Stimulated activated CD4-positive, alpha-beta T cell treated with anti-CD3 and anti-CD28 coated beads, Interleukin-1b, Interleukin-23, amount 100 ng/mL, for 1 hour (primary cell): Measurements from ENCODE around the gene KAZN.

Experiments
- DNase-seq, 2 donors: peaks; one replicate each; pipeline ENCODE4 v3.0.0-alpha.2; 2020; ENCODE audit warnings: low read depth in 2 of 2

Gene KAZN

DNA sequence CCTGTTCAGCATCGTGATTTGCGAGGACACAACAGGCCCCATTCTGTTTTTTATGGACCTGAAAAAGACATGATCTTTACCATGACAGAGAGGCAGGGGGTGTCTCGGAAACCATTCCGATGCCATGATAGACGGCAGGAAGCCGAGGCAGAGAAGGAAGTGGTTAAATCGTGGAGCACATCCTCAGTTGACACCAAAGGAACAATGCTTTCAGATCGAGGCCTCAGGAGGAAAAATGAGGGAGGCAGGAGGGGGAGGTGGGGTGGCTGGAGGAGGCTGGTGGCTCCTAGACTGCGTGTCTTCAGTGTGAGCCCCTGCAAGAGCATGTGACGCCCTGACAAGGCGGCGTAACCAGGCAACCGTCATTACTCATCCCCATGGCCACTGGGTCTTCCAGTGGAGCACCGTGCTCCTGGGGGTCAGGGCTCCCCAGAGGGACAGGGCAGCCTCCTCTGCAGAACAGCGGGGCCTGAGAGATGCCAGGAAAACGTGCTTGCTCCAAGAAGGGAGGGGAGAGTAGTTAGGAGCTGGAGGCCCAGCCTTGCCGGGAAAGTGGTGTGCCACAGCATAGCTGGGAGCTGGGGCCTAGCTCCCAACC is 382.2 kb downstream of the KAZN start:
- DNase-seq, result no peak

DNA sequence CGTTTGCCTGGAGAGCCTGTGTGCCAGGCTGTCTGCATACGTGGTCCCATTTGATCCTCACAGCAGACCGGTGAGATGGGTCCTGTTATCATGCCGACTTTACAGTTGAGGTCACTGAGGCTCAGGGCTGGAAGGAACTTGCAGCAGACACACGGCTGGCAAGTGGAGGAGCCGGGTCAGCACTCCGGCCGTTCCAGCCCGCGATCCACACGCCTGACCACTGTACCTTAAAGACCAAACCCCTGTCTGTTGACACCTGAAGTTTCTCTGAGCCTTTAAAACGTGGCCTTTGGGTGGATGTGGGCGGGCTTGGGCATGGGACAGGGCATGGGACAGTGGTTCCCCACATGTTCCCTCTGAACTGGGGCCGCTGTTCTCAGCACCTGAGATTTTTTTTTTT is 383.5 kb downstream of the KAZN start:
- no peak for DNase-seq

DNA sequence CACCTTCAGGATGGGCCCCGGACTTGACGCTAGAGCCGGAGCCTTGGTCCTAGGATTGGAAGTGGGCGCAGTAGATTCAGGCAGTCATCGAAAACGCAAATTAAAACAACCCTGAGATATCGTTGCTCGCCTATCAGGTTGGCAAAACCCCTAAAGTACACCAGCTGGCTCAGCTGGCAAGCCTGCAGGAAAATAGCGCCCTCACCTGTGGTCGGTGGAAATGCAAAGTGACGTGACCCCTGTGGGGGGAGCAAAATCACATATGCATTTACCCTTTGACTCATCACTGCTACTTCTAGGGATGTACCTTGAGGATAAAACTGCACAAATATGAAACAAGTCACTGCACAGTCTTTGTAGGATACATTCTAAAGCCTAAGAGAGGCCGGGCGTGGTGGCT is 384.8 kb downstream of the KAZN start:
- no peak for DNase-seq

DNA sequence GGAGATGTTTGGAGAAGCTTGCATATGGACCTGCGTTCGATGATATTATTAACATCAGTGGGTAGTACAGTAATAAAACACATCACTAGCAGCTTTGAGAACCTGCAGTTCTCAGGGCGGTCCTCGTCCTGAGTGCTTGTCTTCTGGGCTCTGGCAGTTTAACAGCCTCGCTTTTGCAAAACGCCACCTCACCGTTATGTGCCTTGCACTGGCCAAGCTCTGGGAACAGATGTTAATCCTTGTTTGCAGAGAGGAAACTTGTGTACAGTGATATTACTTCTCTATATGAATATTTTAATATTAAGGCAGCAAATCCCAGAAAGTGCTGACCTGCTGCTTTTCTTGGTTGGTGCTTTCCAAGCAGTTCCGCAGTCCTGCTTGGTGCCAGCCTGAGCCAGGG is 387.7 kb downstream of the KAZN start:
- DNase-seq, result no peak

DNA sequence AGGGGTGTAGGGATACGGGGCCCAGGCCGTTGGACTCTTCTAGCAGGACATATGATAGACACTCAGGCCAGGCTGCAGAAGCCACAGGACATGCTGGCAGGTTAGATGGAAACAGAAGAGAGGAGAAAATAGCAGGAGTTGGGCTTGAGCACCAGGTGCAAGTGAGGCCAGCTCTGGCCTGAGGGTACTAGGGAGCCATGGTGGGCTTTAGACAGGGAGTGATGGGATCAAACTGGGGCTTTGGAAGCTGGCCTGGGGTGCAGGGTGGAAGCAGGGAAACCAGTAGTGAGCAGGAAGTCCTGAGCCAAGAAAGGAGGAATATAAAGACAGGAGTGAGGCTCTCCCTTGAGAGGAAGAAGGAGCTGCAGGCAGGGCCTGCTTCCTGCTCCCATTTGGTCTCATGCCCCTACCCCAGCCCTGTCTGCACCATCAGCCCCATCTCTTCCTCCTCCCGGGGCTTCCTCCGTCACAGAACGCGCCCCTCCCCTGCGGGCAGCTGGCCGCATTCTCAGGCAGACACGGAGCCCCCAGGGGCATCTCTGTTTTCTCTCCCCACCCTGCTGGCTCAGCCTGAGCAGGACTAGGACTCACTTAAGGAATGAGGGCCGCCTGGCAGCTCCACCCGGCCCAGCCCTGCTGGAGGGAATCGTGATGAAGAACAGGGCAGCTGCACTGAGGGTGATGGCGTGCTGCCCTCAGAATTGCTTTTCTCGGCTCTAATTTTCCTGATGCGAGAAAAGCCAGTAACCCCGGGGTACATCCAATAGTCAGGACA is 389.5 kb downstream of the KAZN start:
- no peak for DNase-seq

DNA sequence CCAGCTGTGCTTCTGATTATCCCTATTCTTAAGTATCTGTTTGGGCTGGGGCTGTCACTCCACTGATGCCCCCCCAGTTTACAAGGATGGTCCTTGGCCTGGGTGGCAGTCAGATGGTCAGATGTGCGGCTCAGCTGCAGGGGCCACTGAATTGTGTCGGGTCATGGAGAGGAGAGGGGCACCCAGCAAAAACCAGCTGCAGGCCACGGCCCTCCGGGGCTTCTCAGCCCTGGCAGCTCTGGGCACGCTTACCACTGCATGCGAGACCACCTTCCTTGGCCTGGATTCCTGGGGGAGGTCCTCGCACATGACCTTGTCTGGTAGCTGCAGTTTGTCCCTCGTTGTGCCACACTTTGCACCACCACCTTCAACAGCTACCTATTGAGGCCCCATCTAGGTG is 390.2 kb downstream of the KAZN start:
- no peak for DNase-seq

DNA sequence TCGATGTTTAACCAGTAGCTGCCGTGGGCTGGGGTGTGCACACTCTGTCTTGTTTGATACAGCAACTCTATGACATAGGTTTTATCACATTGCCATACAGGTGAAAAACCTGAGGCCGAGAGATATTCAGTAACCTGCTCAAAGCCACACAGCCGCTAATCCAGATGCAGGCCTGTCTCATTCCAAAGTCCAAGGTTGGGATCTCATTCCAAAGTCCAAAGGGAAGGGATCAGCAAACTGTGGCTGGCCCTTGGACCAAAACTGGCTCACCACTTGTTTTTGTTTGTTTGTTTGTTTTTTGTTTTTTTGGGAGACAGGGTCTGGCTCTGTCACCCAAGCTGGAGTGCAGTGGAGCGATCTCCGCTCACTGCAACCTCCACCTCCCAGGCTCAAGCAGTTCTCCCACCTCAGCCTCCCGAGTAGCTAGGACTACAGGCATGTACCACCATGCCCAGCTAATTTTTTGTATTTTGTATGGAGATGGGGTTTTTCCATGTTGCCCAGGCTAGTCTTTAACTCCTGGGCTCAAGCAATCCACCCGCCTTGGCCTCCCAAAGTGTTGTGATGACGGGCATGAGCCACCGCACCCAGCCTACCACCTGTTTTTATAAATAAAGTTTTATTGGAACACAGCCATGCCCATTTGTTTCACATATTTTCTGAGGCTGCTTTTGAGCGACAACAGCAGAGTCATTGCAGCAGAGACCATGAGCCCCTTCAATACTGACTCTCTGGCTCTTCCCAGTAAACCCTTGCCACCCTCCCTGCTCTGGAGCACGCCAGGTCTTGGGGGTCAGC is 391.6 kb downstream of the KAZN start:
- DNase-seq, result no peak

DNA sequence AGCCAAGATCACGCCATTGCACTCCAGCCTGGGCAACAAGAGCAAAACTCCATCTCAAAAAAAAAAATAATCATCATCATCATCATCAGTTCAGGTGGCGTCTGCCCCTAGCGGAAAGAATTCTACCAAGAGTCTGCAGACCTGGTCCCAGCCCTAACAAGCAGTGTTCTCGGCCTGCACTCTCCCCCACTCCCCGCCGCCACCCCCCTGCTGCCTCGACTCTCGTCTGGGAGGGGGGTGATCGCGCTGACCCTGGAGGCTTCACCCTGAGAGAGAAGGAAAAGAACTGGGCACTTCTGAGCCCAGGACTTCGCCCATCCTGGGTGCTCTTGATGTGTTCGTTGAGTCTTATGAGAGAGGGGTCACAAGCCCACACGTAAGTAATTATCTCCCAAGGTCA is 394.9 kb downstream of the KAZN start:
- no peak for DNase-seq

DNA sequence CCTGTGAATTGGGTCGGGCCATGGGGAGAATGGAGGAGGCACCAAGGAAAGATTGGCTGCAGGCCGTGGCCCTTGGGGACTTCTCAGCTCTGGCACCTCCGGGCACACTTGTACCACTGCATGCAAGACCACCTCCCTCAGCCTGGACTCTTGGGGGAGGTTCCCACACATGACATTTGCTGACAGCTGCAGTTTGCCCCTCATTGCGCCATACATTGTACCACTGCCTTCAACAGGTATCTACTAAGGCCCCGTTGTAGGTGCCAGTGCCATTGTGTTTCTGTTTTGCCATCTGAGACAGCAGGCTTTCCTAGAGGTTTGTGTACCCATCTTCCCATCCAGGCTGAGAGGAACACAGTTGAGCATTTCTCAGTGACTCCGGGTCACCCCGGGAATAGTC is 395.7 kb downstream of the KAZN start:
- no peak for DNase-seq

DNA sequence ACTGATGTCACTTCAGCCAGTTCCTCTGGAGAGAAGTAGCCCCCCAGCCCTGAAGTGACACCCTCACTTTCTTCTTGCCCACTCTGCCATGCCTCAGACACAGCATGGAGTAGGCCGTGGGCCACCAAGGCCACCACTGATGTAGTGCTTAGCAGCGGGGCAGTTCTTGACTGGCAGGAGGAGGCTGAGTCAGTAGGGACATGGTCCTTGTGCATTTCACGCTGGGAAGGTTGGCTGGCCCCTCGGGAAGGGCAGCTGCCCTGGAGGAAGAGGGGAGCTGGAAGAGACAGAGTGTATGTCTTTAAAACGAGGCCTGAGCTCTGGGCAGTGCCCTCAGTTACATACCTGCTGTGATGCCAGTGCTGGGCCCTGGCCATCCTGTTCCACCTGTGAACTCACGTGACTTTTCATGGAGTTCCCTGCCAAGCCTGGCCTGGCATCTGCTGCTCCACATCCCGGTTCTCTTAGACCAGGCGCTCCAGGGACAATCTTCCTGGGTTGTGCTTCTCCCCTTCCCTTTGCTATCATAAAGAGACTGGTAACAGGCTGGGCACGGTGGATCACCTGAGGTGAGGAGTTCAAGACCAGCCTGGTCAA is 396.5 kb downstream of the KAZN start:
- DNase-seq, result no peak

DNA sequence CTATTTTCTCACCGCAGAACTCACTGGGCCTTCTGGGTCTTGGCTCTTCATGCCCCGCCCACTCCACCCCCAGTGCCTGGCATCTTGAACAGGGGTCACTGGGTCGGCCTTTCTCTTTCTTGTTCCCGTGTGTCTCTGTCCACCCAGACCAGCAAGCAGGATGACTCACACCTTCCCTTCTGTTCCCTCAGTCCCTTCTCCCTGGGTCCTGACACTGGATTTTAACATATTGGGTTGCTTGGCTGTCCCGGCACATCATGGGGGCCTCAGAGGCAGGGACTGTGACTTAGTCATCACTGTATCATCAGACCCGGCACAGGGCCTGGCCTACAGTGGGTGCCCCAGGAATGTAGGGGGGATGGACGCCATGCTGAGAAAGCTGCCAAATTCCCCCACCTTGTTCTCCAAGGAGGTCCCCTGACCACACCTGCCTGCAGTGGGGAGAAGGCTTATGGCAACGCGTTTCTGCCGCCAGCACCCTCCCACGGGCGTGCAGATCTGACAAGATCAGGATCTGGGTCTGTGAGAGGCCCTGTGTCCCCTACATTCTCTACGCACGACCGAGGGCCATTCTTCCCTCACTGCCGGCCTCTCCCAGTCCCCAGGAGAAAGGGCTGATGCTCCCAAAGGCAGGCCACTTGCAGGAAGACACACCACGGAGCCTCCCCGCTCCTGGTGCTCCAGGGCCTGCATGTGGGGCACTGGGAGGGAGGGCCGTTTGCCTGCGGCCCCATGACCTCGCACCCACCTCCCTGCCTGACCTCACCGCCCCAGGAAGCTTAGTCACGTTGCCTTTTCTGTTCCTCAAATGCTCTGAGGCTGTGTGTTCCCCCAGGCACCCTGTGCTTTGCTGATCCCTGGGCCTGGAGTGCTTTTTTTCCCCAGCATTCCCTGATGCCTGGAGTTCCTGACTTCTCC is 397.9 kb downstream of the KAZN start:
- no peak for DNase-seq

DNA sequence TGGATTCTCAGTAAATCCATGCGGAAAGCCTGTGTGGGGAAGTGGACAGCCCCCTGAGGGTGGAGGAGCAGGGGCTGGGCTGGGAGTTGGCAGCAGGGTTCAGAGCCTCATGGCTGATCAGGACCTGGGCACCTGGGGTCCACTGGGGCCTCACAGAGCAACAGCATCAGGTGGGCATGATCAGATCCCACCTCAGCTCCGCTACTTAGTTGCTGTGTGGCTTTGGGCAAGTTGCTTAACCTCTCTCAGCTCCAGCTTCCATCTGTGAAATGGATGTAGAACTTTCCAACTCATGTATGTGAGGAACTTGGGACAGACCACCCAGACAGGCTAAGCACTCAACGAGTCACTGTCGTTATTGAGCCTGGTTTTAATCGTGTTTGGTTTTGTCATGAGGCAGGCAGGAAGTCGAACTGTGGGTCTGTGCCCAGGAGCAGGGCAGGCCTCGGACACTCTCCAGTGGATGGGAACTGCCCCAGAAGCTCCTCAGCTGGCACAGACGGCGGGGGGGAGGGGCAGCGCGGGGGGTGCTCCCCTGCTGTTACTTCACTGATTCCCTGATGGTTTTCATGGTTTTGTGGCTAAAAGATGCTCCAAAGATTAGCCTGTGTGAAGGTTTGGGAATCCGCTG is 399.3 kb downstream of the KAZN start:
- DNase-seq, result no peak

DNA sequence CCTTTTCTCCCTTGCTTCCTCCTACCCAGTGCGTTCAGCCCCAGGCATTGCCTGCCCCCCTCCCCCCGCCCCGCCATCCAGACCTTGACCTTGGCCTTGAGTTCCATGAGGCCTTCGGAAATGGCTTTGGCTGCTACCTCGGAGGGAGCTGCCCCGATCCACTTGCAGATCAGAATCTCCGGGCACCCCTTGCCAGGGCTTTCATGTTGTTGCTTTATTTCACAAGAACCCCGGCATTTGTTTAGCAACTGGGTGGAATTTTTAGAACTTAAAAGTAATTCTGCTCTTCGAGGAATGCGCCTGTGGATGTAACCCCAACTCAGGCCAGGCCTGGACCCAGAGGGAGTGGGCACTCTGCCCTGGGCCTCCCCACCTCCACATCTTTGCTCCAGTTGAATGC is 401.0 kb downstream of the KAZN start:
- no peak for DNase-seq

DNA sequence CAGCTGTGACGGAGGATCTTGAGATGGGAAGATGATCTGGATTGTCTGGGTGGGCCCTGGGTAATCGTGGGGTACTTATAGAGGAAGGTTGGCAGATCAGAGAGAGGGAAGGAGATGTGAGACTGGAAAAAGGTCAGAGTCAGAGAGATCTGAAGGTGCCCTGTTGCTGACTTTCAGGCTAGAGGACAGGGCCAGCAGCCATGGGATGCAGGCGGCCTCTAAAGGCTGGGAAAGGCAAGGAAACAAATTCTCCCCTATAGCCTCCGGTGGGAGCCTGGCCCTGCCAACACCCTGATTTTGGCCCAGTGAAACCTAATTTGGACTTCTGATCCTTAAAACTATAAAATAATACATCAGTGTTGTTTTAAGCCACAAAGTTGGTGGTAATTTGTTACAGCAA is 401.5 kb downstream of the KAZN start:
- DNase-seq, result no peak

DNA sequence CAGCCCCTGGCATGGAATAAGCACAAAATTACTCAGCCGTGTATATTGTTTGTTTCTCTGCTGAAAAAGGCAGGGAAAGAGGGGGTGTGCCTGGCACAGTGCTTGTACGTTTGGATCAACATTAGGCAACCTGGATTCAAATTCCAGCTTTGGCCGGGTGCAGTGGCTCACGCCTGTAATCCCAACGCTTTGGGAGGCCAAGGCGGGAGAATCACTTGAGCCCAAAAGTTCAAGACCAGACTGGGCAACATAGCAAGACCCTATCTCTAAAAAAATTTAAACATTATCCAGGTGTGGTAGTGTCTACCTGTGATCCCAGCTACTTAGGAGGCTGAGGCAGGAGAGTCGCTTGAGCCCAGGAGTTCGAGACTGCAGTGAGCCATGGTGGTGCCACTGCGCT is 402.2 kb downstream of the KAZN start:
- no peak for DNase-seq

DNA sequence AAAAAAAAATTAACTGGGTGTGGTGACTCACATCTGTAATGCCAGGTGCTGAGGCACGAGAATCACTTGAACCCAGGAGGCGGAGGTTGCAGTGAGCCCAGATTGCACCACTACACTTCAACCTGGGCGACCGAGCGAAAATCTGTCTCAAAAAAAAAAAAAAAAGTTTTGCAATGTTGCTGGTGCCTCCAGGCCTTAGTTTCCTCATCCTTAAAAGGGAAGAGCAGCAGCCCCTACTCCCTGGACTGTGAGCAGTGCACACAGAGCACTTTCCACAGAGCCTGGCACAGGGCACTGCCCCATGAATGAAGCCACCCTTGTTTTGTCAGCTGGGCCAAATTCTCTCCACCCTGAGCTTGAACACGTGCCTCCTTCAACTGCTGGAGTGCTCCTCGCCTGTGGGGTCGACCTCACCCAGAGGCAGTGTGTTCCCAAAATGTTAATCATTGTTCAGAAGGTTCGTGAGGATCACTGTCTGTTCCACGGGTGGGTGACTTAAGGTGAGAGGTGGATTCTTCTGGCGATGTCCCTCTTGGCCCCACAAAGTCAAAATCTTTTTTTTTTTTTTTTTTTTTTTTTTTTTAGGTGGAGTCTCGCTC is 402.9 kb downstream of the KAZN start:
- DNase-seq, result no peak

DNA sequence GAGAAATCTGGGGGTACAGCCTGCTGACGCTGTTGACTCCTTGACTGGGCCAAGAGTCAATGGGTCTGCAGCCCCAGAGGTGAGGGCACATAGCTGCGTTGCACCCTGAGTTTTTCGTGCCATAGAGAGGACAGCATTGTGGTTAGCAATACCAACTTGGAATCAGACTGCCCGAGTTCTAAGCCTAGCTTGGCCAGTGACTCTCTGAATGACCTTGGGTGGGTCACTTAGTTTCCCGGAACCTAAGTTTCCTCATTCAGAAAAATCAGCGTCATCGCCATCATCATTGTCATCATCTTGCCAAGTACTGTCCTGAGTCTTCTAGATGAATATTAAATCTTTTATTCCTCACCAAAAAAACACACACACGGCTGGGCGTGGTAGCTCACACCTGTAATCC is 403.8 kb downstream of the KAZN start:
- no peak for DNase-seq

DNA sequence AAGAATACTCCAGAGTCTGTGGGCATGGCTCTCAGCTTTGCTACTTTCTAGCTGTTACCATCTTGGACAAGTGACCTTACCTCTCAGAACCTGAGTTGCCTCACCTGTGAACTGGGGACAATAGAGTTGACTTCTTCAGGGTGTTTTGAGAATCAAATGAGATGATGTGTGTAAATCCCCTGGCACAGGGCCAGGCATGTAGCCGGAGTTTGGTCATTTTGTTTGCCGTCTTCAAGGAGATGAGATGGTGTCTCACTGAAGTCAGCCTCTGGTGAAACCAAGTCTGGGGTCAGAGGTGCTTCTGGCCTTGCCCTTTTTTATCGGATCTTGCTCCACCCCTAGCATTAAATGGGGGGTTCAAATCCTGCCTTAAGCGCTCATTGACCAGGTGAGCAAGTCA is 405.9 kb downstream of the KAZN start:
- DNase-seq, result no peak

DNA sequence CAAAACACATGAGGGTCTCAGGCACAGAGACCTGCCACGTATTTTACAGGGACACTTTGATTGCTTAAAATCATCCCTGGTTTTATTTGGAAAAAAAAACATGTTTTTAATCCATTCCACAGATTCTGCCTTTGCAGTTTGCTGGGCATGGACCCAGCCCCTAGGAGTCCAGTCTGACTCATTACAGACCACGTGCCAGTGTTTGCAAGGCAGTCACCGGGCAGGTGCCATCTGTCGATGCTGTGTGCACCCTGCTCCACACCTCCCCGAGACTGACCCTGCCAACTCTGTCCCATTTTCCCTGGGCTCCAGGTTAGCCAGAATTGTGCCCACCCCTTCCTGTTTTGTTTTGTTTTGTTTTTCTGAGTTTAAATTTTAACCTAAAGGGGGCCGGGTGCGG is 406.6 kb downstream of the KAZN start:
- DNase-seq, result no peak

DNA sequence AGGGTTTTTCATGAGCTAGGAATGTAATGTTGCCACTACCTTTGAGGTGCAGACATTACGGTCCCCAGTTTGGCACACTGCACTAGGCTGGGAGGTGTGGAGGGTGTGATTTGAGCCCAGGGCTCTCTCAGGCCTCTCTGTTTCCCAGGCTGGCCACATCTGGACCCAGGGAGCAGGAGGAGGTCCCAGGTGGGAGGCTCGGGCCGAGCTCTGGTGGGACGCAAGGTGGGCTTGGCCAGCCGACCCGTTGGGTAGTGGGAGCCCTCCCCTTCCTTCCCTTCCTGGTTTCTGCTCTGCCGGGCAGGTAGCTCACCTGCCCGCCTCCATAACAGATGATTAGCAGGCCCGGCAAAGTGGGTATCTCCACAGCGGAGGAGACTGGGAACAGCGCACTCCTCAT is 408.9 kb downstream of the KAZN start:
- no peak for DNase-seq

DNA sequence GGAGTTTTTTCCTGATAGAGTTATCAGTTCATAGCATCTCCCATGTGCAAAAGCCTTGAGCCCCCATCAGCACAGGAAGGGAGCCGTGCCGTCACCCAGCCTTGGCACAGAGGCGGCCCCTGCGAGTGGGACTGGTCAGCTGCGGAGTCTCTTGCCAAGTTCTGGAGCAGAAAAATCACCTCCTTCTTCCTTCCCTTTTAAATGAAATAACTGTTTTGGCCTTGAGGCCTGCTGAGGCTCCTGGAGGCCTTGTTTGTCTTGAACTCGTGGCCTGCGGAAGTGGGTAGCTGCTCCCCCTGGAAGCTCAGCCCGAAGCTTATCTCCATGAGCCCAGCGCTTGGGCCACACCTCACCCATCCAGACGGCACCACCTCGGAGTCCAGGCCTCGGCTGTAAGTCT is 409.4 kb downstream of the KAZN start:
- DNase-seq, result no peak
